T-helper 1 cell treated with Interleukin-12 subunit alpha and Interleukin-12 subunit beta and Interleukin-4 antibody, amounts not matched to agents 30 μg/mL and 1 μg/mL, for 36 hours (primary cell): ENCODE measurements around the gene OTOF.

Experiments
- H3K27ac Mint-ChIP-seq: one replicate; pipeline ENCODE4 v1.8.0; 2021; ENCODE audit warnings: mild to moderate bottlenecking, mixed read lengths
- H3K27me3 Mint-ChIP-seq: one replicate; pipeline ENCODE4 v1.8.0; 2021; ENCODE audit warnings: low read depth, mixed read lengths
- H3K36me3 Mint-ChIP-seq: one replicate; pipeline ENCODE4 v1.8.0; 2021; ENCODE audit warnings: low read depth, mixed read lengths
- H3K4me1 Mint-ChIP-seq: one replicate; pipeline ENCODE4 v1.8.0; 2021; ENCODE audit warnings: low read depth, mixed read lengths
- H3K4me3 Mint-ChIP-seq: one replicate; pipeline ENCODE4 v1.8.0; 2021; ENCODE audit warnings: mild to moderate bottlenecking, moderate library complexity, mixed read lengths
- H3K9me3 Mint-ChIP-seq: one replicate; pipeline ENCODE4 v1.8.0; 2021; ENCODE audit warnings: mixed read lengths

OTOF gene

GRCh38 chr2:26477911-26478253, at the start of gene OTOF:
Gene OTOF, minus strand, starts transcription at chr2:26478124.
- peaks cover 7% of the 10 kb centered on the region for H3K4me1 Mint-ChIP-seq
- H3K36me3 Mint-ChIP-seq = no peaks in the 10 kb centered on the region
- H3K4me3 Mint-ChIP-seq = peak within 1 kb of the TSS; percentile 85
- H3K9me3 Mint-ChIP-seq = no peaks in the 10 kb centered on the region
- H3K27ac Mint-ChIP-seq = peak within 1 kb of the TSS; percentile 89
- no peaks in the 10 kb centered on the region for H3K27me3 Mint-ChIP-seq

GRCh38 chr2:26526589-26526988, 48.7 kb upstream of the OTOF start:
- Mint-ChIP-seq H3K36me3 (no peaks in the 10 kb centered on the region), H3K9me3 (no peaks in the 10 kb centered on the region), H3K27me3 (peaks cover 2% of the 10 kb centered on the region)

DNA sequence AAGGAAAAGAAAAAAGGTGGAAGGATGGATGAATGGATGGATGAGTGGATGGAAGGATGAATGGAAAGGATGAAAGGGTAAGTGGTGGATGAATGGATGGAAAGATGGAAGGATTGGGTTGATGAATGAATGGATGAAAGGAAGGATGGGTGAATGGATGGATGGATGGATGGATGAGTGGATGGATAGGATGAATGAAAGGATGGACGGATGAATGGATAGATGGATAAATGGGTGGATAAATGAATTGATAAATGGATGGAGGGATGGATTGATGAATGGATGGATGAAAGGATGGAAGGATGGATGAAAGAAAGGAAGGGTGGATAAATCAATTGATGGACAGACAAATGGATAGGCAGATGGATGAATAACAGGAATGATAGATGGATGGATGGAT, 48.2 kb upstream of the OTOF start:
- Mint-ChIP-seq H3K27ac (no peak overlapping the region), H3K4me1 (no peaks in the 10 kb centered on the region)

More at GRCh38 chr2:26526589-26526988, 48.7 kb upstream of the OTOF start:
- H3K4me1 Mint-ChIP-seq = no peaks in the 10 kb centered on the region
- H3K27ac Mint-ChIP-seq = no peak overlapping the region
- no peak overlapping the region for H3K4me3 Mint-ChIP-seq

DNA sequence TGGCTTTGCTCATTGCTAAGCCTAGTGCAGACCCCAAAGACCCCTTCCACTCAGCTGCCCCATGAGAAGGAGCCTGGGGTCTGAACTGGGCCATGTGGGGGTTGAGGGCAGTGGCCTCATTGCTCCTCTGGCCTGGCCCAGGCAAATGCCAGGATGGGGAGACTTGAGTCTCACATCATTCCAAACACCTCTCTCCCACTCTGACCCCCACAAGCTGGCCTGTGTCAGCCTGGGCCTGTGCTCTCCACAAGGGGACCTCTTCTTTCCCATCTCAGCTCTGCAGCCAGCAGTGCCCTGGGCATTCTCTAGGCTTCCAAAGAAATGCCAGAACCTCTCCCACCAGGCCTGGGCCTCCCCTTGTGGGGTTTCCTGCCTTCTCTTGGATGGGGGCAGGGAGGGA, 45.8 kb upstream of the OTOF start:
- H3K36me3 Mint-ChIP-seq = no peaks in the 10 kb centered on the region
- no peaks in the 10 kb centered on the region for H3K9me3 Mint-ChIP-seq
- no peak overlapping the region for H3K27ac Mint-ChIP-seq
- no peak overlapping the region for H3K4me3 Mint-ChIP-seq
- H3K4me1 Mint-ChIP-seq = peaks cover 9% of the 10 kb centered on the region
- H3K27me3 Mint-ChIP-seq = peaks cover 11% of the 10 kb centered on the region

More for the DNA sequence above, 48.2 kb upstream of the OTOF start:
- Mint-ChIP-seq H3K27me3 (peaks cover 2% of the 10 kb centered on the region), H3K36me3 (no peaks in the 10 kb centered on the region), H3K4me3 (no peak overlapping the region), H3K9me3 (no peaks in the 10 kb centered on the region)

DNA sequence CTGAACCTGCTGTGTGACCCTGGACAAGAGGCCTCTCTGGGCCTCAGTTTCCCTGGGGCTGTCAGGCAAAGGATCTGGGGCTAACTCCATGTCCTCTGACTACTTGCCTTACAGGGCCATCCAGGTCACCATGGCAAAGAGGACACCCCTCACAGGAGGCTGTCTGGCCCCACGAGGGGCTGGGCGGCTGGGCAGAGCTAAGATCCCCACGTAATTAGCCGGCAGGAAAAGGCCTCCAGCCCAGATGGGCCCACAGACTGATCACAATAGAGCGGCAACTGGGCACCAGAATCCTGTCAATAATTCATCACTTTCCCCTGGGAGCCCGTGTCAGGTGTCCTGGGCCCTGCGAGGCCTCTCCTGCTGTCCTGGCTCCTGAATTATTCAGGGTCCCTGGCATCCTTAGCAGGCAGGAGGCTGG, 44.8 kb upstream of the OTOF start:
- no peak overlapping the region for H3K4me3 Mint-ChIP-seq
- H3K4me1 Mint-ChIP-seq = peaks cover 9% of the 10 kb centered on the region
- peaks cover 11% of the 10 kb centered on the region for H3K27me3 Mint-ChIP-seq
- no peak overlapping the region for H3K27ac Mint-ChIP-seq
- H3K9me3 Mint-ChIP-seq = no peaks in the 10 kb centered on the region
- H3K36me3 Mint-ChIP-seq = no peaks in the 10 kb centered on the region

DNA sequence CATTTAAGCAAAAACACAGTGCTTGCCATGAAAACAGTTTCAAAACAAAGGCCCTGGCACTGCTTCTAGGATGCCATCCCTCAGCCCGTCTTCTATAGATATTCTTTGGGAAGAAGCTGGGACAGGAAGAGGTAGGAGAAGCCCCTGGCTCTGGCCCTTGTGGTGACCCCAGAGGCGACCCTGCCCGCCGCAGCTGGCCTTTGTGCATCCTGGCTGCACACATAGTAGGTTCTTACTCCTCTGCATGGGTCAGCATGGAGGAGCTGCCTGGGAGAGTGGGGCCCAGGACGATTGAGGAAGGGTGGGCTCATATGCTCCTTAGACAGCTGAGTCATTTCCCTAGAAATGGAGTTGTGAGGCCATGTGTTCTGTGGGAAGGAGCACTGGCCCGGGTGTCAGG, 44.4 kb upstream of the OTOF start:
- peaks cover 11% of the 10 kb centered on the region for H3K27me3 Mint-ChIP-seq
- H3K36me3 Mint-ChIP-seq = no peaks in the 10 kb centered on the region
- H3K4me3 Mint-ChIP-seq = no peak overlapping the region
- no peaks in the 10 kb centered on the region for H3K9me3 Mint-ChIP-seq
- no peak overlapping the region for H3K27ac Mint-ChIP-seq
- peaks cover 9% of the 10 kb centered on the region for H3K4me1 Mint-ChIP-seq

DNA sequence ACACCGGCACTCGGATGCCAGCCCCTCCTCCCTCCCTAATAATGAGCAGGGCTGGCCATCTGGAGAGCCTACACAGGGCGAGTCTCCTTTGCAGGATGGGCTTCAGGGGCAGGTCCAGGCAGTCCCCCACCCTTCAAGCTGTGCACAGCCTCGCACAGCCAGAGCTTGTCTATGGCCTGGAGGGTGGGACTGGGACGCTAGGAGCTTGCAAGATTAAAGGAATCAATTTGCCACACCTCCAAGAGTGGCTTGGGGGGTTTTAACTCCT, 43.9 kb upstream of the OTOF start:
- H3K4me3 Mint-ChIP-seq = no peak overlapping the region
- H3K36me3 Mint-ChIP-seq = no peaks in the 10 kb centered on the region
- no peak overlapping the region for H3K27ac Mint-ChIP-seq
- peaks cover 11% of the 10 kb centered on the region for H3K27me3 Mint-ChIP-seq
- no peaks in the 10 kb centered on the region for H3K9me3 Mint-ChIP-seq
- H3K4me1 Mint-ChIP-seq = peaks cover 9% of the 10 kb centered on the region

- Mint-ChIP-seq H3K4me3 (no peak overlapping the region), H3K27me3 (peaks cover 11% of the 10 kb centered on the region), H3K27ac (no peak overlapping the region), H3K9me3 (no peaks in the 10 kb centered on the region), H3K4me1 (peaks cover 9% of the 10 kb centered on the region), H3K36me3 (no peaks in the 10 kb centered on the region)
These were observed 43.4 kb upstream of the OTOF start for GRCh38 chr2:26521054-26521912.

DNA sequence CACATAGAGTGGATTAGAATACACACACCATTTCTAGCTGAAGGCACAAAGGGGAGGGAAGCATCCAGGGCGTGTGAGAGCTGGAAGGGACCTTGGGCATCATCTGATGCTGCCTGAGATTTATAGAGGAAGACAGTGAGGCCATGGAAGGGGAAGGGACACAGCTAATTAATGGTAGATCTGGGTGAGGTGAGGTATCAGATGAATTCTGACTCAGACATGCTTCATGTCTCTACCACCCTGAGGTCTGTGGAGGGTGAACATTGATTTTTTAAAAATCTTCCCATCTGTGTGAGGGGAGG, 42.2 kb upstream of the OTOF start:
- Mint-ChIP-seq H3K9me3 (no peaks in the 10 kb centered on the region), H3K27ac (no peak overlapping the region), H3K4me1 (peaks cover 9% of the 10 kb centered on the region), H3K4me3 (no peak overlapping the region), H3K27me3 (peaks cover 11% of the 10 kb centered on the region), H3K36me3 (no peaks in the 10 kb centered on the region)

DNA sequence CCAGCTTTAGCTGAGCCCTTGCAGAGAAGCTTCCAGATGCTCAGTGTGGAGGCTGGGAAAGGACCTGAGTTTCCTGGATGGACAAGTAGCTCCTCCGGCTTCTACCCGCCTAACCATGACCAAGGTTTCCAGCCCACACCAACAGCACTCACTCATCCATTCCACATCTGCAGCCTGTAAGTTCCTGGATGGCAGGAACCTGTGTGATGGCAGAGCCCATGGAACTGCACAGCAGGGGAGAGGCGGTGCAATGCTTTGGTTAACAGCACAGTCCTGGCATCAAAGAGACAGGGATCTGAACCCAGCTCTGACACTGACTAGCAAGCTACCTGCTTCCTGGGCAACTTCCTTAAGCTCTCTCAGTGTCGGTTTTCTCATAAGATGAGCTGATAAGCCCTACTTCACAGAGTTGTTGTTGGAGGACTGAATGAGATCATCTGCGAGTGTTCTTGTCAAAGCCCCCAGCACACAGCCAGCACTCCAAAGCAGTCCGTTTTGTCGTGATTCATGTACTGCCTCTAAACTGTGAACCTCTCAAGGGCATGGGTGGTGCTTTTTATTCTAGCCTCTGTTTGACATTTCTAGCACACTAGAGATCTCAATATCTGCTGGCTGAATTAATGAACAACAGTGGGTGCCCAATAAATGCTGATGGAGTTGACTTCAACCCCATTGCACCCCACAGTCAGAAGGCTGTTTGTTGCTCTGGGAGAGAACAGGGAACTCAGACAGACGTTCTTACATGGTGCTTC, 41.6 kb upstream of the OTOF start:
- H3K9me3 Mint-ChIP-seq = no peaks in the 10 kb centered on the region
- peaks cover 9% of the 10 kb centered on the region for H3K4me1 Mint-ChIP-seq
- no peak overlapping the region for H3K4me3 Mint-ChIP-seq
- H3K27me3 Mint-ChIP-seq = peaks cover 11% of the 10 kb centered on the region
- no peaks in the 10 kb centered on the region for H3K36me3 Mint-ChIP-seq
- H3K27ac Mint-ChIP-seq = no peak overlapping the region

GRCh38 chr2:26516781-26517180, 38.9 kb upstream of the OTOF start:
- Mint-ChIP-seq H3K27me3 (peaks cover 11% of the 10 kb centered on the region), H3K9me3 (no peaks in the 10 kb centered on the region), H3K27ac (no peak overlapping the region), H3K36me3 (no peaks in the 10 kb centered on the region), H3K4me3 (no peak overlapping the region), H3K4me1 (peaks cover 9% of the 10 kb centered on the region)

GRCh38 chr2:26516246-26516645, 38.3 kb upstream of the OTOF start:
- Mint-ChIP-seq H3K4me3 (no peak overlapping the region), H3K9me3 (no peaks in the 10 kb centered on the region), H3K4me1 (peaks cover 9% of the 10 kb centered on the region), H3K27ac (no peak overlapping the region), H3K36me3 (no peaks in the 10 kb centered on the region), H3K27me3 (peaks cover 10% of the 10 kb centered on the region)

DNA sequence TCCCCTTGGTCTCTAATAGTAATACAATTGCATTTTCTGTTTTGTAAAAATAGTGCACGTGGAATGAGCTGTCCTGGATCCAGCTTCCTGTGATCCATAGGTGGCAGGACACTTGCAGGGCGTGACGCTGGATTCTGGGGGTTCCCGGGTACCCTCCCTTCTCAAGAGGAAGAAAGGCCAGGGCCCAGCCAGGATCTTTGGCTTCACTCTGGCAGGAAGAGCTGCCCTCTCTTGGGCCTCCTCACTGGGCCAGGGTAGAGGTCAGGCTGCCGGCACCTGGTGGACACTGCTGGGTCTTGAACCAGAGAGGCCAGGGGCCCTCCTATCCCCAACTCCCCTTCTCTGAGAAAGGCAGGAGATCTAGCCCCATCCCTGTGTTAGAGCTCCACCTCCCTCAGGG, 37.8 kb upstream of the OTOF start:
- H3K36me3 Mint-ChIP-seq = no peaks in the 10 kb centered on the region
- H3K4me3 Mint-ChIP-seq = no peak overlapping the region
- H3K4me1 Mint-ChIP-seq = peaks cover 9% of the 10 kb centered on the region
- no peak overlapping the region for H3K27ac Mint-ChIP-seq
- no peaks in the 10 kb centered on the region for H3K9me3 Mint-ChIP-seq
- peaks cover 7% of the 10 kb centered on the region for H3K27me3 Mint-ChIP-seq

DNA sequence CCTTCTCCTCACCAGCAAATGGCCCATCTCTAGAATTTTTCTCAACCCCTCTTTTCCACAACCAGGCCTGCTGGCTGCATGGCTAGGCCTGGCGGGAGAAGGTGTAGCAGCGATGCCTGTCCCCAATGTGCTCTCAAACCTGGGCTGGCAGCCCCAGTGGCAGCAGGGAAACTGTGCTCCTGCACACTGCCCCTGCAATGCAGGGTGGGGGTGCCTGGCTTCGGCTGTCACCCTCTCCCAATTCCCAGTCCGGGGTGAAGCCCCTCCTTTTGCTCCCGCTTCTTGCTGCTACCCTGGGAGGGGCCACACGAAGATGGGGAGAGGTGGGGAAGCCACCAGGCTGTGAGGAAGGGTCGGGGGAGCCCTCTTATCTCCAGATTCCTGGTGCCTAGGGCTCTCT, 36.1 kb upstream of the OTOF start:
- Mint-ChIP-seq H3K4me1 (no peaks in the 10 kb centered on the region), H3K27me3 (no peaks in the 10 kb centered on the region), H3K4me3 (no peak overlapping the region), H3K36me3 (no peaks in the 10 kb centered on the region), H3K9me3 (no peaks in the 10 kb centered on the region), H3K27ac (no peak overlapping the region)

DNA sequence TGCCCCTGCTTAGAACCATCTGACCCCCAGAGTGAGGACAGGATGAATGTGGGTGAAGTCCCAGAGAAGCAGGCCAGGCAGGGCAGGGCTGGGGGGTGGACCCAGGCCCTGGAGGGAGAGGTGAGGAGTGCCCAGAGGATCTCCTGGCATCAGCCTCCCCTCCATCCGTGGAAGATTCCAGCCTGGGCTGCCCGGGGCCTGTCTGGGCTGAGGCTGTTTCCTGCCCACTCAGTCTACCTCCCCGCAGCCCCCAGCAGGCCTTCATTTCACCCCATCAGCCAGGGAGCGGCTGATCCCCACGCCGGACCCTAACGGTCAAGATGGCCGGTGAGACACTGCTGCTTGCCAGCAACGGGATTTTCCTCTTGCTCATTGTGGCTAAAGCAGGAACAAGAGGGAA, 35.3 kb upstream of the OTOF start:
- H3K27me3 Mint-ChIP-seq = no peaks in the 10 kb centered on the region
- H3K9me3 Mint-ChIP-seq = no peaks in the 10 kb centered on the region
- H3K4me1 Mint-ChIP-seq = no peaks in the 10 kb centered on the region
- no peak overlapping the region for H3K27ac Mint-ChIP-seq
- H3K4me3 Mint-ChIP-seq = no peak overlapping the region
- H3K36me3 Mint-ChIP-seq = no peaks in the 10 kb centered on the region
